ENCODE results near the gene GJA1.

Gene GJA1

DNA sequence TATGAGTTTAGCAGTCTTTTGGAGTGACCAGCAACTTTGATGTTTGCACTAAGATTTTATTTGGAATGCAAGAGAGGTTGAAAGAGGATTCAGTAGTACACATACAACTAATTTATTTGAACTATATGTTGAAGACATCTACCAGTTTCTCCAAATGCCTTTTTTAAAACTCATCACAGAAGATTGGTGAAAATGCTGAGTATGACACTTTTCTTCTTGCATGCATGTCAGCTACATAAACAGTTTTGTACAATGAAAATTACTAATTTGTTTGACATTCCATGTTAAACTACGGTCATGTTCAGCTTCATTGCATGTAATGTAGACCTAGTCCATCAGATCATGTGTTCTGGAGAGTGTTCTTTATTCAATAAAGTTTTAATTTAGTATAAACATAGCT, 13.9 kb downstream of the GJA1 start:
- TF ChIP-seq, protein P1, sequence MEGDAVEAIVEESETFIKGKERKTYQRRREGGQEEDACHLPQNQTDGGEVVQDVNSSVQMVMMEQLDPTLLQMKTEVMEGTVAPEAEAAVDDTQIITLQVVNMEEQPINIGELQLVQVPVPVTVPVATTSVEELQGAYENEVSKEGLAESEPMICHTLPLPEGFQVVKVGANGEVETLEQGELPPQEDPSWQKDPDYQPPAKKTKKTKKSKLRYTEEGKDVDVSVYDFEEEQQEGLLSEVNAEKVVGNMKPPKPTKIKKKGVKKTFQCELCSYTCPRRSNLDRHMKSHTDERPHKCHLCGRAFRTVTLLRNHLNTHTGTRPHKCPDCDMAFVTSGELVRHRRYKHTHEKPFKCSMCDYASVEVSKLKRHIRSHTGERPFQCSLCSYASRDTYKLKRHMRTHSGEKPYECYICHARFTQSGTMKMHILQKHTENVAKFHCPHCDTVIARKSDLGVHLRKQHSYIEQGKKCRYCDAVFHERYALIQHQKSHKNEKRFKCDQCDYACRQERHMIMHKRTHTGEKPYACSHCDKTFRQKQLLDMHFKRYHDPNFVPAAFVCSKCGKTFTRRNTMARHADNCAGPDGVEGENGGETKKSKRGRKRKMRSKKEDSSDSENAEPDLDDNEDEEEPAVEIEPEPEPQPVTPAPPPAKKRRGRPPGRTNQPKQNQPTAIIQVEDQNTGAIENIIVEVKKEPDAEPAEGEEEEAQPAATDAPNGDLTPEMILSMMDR (IDR thresholded peaks at IDR 0.05; ENCODE audit: extremely low read depth, missing control alignments), result no peak
- no peak for DNase-seq (ENCODE audit: low spot score)

GRCh38 chr6:121450242-121450641, 14.8 kb downstream of the GJA1 start:
- no peak for DNase-seq (ENCODE audit: low spot score)
- TF ChIP-seq, protein P1 (IDR thresholded peaks at IDR 0.05; ENCODE audit: extremely low read depth, missing control alignments), result no peak

DNA sequence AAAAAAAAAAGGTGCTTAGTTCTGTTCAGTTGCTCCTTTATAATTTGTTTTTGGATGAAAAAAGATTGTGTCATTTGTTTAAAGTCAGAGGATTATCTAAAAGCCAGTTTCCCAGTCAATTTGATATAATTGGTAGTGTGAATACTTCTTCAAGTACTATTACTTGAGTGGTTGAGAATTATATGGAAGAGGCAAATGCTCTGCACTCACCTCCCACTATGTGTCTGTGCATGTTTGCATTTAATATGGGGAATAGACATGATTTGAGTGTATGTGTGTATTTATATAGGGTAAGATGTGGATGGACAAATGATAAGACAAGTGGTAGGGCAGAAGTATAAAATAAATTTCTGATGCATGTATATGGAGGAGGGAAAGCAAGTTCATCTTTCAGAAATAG, 15.8 kb downstream of the GJA1 start:
- DNase-seq (ENCODE audit: low spot score), result no peak
- TF ChIP-seq, protein P1 (IDR thresholded peaks at IDR 0.05; ENCODE audit: extremely low read depth, missing control alignments), result no peak

GRCh38 chr6:121453191-121453590, 17.7 kb downstream of the GJA1 start:
- DNase-seq (ENCODE audit: low spot score), result no peak
- TF ChIP-seq, protein P1 (IDR thresholded peaks at IDR 0.05; ENCODE audit: extremely low read depth, missing control alignments), result no peak

DNA sequence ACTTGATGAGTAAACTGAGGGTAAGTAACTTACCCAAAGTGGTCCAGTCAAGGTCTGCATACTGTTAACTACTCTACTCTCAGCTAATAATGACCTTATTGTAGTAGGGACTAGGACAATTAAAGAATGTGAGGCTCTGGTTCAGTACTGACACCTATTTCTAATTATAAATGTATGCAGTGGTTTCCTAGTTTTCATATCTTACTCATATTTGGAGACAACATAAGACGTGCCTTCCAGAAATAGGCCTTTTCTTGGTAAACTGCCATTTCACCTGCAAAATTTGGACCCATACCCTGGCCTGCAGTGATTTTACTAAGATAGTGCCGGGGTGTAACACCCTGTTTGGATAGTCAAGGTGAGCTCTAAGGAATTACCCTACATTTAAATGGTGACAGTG, 24.7 kb downstream of the GJA1 start:
- TF ChIP-seq, protein P1 (IDR thresholded peaks at IDR 0.05; ENCODE audit: extremely low read depth, missing control alignments), result no peak
- no peak for DNase-seq (ENCODE audit: low spot score)

- no peak for DNase-seq (ENCODE audit: low spot score)
- TF ChIP-seq, protein P1 (IDR thresholded peaks at IDR 0.05; ENCODE audit: extremely low read depth, missing control alignments), result no peak
Observed at GRCh38 chr6:121463087-121463486, 27.6 kb downstream of the GJA1 start.

DNA sequence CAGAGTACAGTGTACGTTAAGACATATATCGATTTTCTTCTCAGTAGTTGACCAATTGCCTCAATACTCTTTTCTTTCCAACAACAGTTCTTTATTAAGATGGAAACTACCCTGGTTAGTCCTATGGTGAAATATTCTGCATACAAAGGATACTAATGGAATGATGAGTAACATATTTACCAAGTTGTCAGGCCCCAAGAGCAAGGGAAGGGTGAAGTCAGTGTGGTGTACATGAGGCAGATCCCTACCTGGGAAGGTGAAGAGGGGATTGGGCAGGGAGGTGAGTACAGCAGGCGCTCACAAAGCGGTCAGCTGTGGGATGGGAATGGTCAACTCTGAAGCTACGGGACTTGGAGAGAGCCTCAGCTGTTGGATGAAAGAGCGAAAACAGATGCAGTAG, 29.7 kb downstream of the GJA1 start:
- TF ChIP-seq, protein P1 (IDR thresholded peaks at IDR 0.05; ENCODE audit: extremely low read depth, missing control alignments), result no peak
- no peak for DNase-seq (ENCODE audit: low spot score)

Data from GM20000 (cell line).